PFSK-1 (cell line): ENCODE measurements around the gene NOP53.
A peak's percentile ranks its signal among the peaks of the same experiment; 100 is the strongest.

Experiments used
- FOXP2 ChIP-seq: optimal IDR thresholded peaks from 2 replicates; pipeline ENCODE3; 2011; ENCODE audit warnings: borderline replicate concordance, control low read depth, inconsistent platforms; ENCODE audit not compliant: insufficient read depth; ENCODE audit errors: extremely low read length, extremely low read depth
- POLR2AphosphoS5 ChIP-seq: IDR thresholded peaks from 2 replicates; pipeline ENCODE4 v1.6.1; 2012; ENCODE audit warnings: low read depth, mild to moderate bottlenecking, control low read depth, low read length, moderate library complexity
- SIN3A ChIP-seq: IDR thresholded peaks from 2 replicates; pipeline ENCODE4 v1.6.1; 2012; ENCODE audit warnings: mild to moderate bottlenecking, low read length, moderate library complexity, borderline replicate concordance; ENCODE audit not compliant: insufficient read depth
- TAF1 ChIP-seq: IDR thresholded peaks from 2 replicates; pipeline ENCODE4 v1.6.1; 2012; ENCODE audit warnings: low read length, control low read depth, borderline replicate concordance; ENCODE audit not compliant: insufficient read depth
- TF ChIP-seq, protein P1 (sequence below), 2 experiments: IDR thresholded peaks; 2 replicates each; pipeline versions ENCODE4 v1.6.1 to v1.8.0; 2011 to 2012; ENCODE audit warnings: low read depth in 2 of 2, low read length in 2 of 2, control low read depth in 1 of 2, inconsistent platforms in 1 of 2, mild to moderate bottlenecking in 1 of 2, moderate library complexity in 1 of 2; ENCODE audit not compliant: insufficient read depth in 1 of 2

Gene NOP53

DNA sequence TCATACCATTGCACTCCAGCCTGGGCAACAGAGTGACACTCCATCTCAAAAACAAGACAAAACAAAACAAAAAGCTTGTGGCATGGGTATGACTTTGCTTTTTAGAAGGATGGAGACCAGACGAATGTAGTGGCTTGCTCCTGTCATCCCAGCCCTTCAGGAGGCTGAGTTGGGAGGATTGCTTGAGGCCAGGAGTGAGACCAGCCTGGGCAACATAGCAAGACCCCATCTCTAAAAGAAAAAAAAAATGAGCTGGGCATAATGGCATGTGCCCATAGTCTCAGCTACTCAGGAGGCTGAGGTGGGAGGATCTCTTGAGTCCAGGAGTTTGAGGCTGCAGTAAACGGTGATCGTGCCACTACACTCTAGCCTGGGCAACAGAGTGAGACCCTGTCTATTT, 16.8 kb downstream of the NOP53 start:
- TF ChIP-seq POLR2AphosphoS5 (no peak), FOXP2 (no peak), SIN3A (no peak), TAF1 (no peak)
- TF ChIP-seq, protein P1, sequence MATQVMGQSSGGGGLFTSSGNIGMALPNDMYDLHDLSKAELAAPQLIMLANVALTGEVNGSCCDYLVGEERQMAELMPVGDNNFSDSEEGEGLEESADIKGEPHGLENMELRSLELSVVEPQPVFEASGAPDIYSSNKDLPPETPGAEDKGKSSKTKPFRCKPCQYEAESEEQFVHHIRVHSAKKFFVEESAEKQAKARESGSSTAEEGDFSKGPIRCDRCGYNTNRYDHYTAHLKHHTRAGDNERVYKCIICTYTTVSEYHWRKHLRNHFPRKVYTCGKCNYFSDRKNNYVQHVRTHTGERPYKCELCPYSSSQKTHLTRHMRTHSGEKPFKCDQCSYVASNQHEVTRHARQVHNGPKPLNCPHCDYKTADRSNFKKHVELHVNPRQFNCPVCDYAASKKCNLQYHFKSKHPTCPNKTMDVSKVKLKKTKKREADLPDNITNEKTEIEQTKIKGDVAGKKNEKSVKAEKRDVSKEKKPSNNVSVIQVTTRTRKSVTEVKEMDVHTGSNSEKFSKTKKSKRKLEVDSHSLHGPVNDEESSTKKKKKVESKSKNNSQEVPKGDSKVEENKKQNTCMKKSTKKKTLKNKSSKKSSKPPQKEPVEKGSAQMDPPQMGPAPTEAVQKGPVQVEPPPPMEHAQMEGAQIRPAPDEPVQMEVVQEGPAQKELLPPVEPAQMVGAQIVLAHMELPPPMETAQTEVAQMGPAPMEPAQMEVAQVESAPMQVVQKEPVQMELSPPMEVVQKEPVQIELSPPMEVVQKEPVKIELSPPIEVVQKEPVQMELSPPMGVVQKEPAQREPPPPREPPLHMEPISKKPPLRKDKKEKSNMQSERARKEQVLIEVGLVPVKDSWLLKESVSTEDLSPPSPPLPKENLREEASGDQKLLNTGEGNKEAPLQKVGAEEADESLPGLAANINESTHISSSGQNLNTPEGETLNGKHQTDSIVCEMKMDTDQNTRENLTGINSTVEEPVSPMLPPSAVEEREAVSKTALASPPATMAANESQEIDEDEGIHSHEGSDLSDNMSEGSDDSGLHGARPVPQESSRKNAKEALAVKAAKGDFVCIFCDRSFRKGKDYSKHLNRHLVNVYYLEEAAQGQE (IDR thresholded peaks at IDR 0.05; ENCODE audit: insufficient read depth in 1 of 2, low read depth in 2 of 2, low read length in 2 of 2) = no peak

DNA sequence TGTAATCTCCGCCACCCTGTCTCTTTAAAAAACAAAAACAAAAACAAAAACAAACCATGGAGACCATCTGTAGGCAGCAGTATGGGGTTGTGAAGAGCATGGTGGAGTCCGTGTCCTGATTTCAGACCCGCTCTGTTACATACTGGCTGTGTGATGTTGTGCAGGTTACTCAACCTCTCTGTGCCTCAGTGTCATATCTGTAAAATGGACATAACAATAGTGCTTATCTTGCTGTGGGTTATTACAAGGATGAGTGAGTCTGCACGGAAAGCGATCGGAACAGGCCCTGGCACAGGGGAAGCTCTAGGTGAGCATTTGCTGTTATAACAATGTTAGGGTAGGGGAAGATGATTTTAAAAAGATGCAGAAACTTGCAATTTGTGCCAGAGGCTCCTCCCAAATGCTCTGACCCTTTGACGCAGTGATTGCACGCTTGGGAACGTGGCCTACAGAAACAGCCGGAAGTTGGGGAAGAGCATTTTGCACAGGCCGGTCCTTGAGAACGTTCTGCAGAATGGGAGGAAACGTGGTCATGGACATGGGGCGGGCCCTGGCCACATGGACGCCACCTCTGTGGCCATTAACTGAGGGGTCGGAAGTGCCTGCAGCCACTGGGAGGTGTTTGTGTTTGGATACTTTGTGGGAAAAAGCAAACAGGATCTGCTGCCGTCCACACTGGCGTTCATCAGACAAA, 17.4 kb downstream of the NOP53 start:
- TF ChIP-seq TAF1 (0 out of 2 replicates have a peak, but pooled peaks have one; percentile 33), POLR2AphosphoS5 (no peak), FOXP2 (peak; percentile 57), SIN3A (no peak)
- TF ChIP-seq, protein P1 (IDR thresholded peaks at IDR 0.05; ENCODE audit: insufficient read depth in 1 of 2, low read depth in 2 of 2, low read length in 2 of 2) = no peak

DNA sequence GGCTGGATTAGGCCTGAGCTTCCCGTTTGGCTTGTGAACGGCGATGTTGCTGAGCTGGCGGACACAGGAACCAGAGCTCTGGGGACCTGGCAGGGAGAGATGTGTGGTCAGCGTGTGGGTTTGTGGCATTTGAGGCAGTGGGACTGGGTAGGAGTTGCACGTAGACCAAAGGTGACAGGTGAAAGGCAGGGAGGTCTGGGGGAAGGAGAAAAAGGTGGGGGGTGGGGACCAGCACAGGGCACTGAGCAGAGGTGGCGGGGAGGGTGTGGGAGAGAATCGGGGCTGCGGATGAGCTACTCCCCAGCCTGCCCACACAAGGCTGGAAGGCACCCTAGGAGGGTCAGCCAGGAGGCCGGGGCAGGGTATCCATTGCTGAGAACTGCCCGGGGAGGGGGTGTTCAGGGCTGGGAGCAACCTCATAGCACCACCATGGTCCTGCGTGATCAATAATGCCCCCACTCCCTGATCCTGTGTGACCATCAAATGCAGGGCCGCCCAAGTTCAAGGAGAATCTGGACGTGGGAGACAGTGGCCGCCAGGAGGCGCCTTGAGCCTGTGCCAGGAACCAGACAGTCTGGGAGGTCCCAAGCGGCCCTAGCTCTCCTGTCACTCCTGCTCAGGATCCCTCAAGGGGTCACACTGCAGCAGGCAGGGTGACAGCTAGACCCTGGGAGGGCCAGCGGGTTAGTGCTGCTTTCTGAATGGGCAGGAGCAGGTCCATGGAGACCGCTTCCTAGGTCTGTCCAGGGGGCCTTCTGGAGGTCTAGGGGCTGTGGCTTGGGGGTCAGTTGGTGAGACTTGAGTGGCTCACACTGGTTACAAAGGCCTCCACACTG, 20.4 kb downstream of the NOP53 start:
- TF ChIP-seq POLR2AphosphoS5 = no peak
- TF ChIP-seq, protein P1 (IDR thresholded peaks at IDR 0.05; ENCODE audit: insufficient read depth in 1 of 2, low read depth in 2 of 2, low read length in 2 of 2) = no peak
- TF ChIP-seq FOXP2 = no peak
- TF ChIP-seq SIN3A = no peak
- no peak for TF ChIP-seq TAF1

DNA sequence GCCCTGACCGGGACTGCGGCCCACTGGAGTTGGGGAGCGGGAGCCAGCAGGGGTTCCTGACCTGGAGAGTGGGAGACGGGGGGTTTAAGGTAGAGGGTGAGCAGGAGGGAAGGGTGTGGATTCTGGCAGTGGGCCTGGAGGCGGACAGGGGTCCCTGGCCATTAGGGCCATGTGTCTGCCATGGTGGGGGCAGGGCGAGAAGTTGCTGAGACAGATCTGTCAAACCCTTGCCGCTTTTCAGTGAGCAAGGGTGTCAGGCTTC, 20.9 kb downstream of the NOP53 start:
- TF ChIP-seq, protein P1 (IDR thresholded peaks at IDR 0.05; ENCODE audit: insufficient read depth in 1 of 2, low read depth in 2 of 2, low read length in 2 of 2) = no peak
- TF ChIP-seq POLR2AphosphoS5 = no peak
- no peak for TF ChIP-seq SIN3A
- no peak for TF ChIP-seq FOXP2
